K562 (cell line): ENCODE data around the gene KIF3A. TPM values are rescaled to one million over a fixed set of nuclear protein-coding genes. Genes with fewer than 3 reads are reported as not detected.

Experiments
- FOXJ3 ChIP-seq: sonication (generic); formaldehyde crosslinking; IDR thresholded peaks from 2 replicates; pipeline ENCODE4 v1.4.0; 2020; ENCODE audit warnings: mild to moderate bottlenecking, missing genetic modification reagents
- LARP7 ChIP-seq: fragments of 450-650 bp; IDR thresholded peaks from 2 replicates; pipeline ENCODE4 v1.6.1; 2016
- MGA ChIP-seq: fragments of 450-650 bp; IDR thresholded peaks from 2 replicates; pipeline ENCODE4 v1.6.1; 2016; ENCODE audit warnings: mild to moderate bottlenecking, moderate library complexity
- PRMT5 ChIP-seq: sonication (generic); formaldehyde crosslinking; IDR thresholded peaks from 2 replicates; pipeline ENCODE4 v1.5.0; 2020; ENCODE audit warnings: missing genetic modification reagents
- RUNX1 ChIP-seq: sonication (generic); IDR thresholded peaks from 2 replicates; pipeline ENCODE4 v1.6.1; 2016; ENCODE audit warnings: antibody characterized with exemption, low read depth
- TAF15 ChIP-seq: fragments of 200-400 bp; formaldehyde crosslinking; IDR thresholded peaks from 2 replicates; pipeline ENCODE4 v1.6.1; 2017; ENCODE audit warnings: mild to moderate bottlenecking, low read depth, low read length, moderate library complexity
- XRCC4 ChIP-seq: IDR thresholded peaks from one replicate; pipeline ENCODE4 v1.6.1; 2011; ENCODE audit not compliant: insufficient read depth, insufficient read length; ENCODE audit errors: extremely low read depth
- ZBED1 ChIP-seq: IDR thresholded peaks from 2 replicates; pipeline ENCODE4 v1.6.1; 2014
- ZNF592 ChIP-seq: fragments of 450-650 bp; IDR thresholded peaks from 2 replicates; pipeline ENCODE4 v1.6.1; 2017; ENCODE audit warnings: antibody characterized with exemption, mild to moderate bottlenecking
- ZNF639 ChIP-seq, 2 experiments: fragments of 200-800 bp in 1 of 2; sonication (Bioruptor generic) in 1 of 2; sonication (generic) in 1 of 2; formaldehyde crosslinking in 1 of 2; IDR thresholded peaks in 1 of 2; conservative IDR thresholded peaks in 1 of 2; 2 replicates each; pipeline versions ENCODE4 v1.5.0 to v1.6.1; 2016 to 2020; ENCODE audit warnings: missing compliant biosample characterization in 1 of 2, missing genetic modification characterization in 1 of 2, missing genetic modification reagents in 1 of 2
- polyA plus RNA-seq, 8 experiments: library from polyadenylated mRNA; depleted of rRNA in 4 of 8; stranded (reverse) in 5 of 8; unstranded in 3 of 8; fragments of >200 nt; fragmentation: Nextera tagmentation in 2 of 8; fragmentation: Illumina TruSeq in 1 of 8; extraction: Ambion mirVana in 2 of 8; extraction: Trizol in 1 of 8; gene quantifications; 2 replicates each; pipeline versions ENCODE4 v1.2.1 to v1.2.3, GENCODE V29; 2011 to 2014; ENCODE audit warnings: inconsistent platforms in 1 of 8, missing spikeins in 1 of 8
- total RNA-seq, 7 experiments: library from RNA; depleted of rRNA in 6 of 7; stranded (reverse); fragments of >200 nt in 6 of 7; fragmentation: Illumina TruSeq in 2 of 7; extraction: Trizol in 2 of 7; gene quantifications; 2 replicates each; pipeline versions ENCODE4 v1.2.1 to v1.2.3, GENCODE V29; 2011 to 2021; ENCODE audit warnings: low replicate concordance in 1 of 7

Gene KIF3A
- total and polyA plus RNA-seq, 9 of the 15 experiments (the other 6 are each of a cell fraction or from before 2014, with no cell fraction given), result 1.5 to 7.8 (median 6.0) TPM

- TF ChIP-seq MGA (peak; percentile 66), RUNX1 (no peak; the same call in 1 of the 2 replicates), ZBED1 (peak; percentile 85; the same call in 1 of the 2 replicates), PRMT5 (CRISPR knock-in tag) (no peak), TAF15 (no peak), ZNF592 (peak; percentile 100), ZNF639 (CRISPR knock-in tag; conservative IDR thresholded peaks at IDR 0.05 in 1 of 2, IDR thresholded peaks at IDR 0.05 in 1 of 2) (peak in 1 of 2 experiments; percentile 97; a peak in 2 of 4 replicates), FOXJ3 (no peak), XRCC4 (no peak), LARP7 (no peak)
Observed at GRCh38 chr5:132666310-132667123, 70.8 kb downstream of the KIF3A start (continued).
